Spleen (tissue), 7 donors: ENCODE measurements around the gene BCL3.

Experiments used
- CTCF ChIP-seq, 11 experiments: fragments of 200-600 bp in 7 of 11; fragments of 450-650 bp in 4 of 11; sonication (generic) in 4 of 11; IDR thresholded peaks in 8 of 11; conservative IDR thresholded peaks in 3 of 11; 1 replicate in 7 of 11; 2 replicates in 4 of 11; pipeline versions ENCODE4 v1.4.0 to v1.8.0; 2016 to 2021; ENCODE audit warnings: antibody characterized with exemption in 11 of 11, inconsistent platforms in 4 of 11, mild to moderate bottlenecking in 1 of 11
- POLR2A ChIP-seq, 3 donors: fragments of 450-650 bp; IDR thresholded peaks; one replicate each; pipeline ENCODE4 v1.5.1; 2017; ENCODE audit warnings: antibody characterized with exemption in 3 of 3, mild to moderate bottlenecking in 1 of 3
- POLR2AphosphoS5 ChIP-seq, 3 donors: sonication (generic); formaldehyde crosslinking; IDR thresholded peaks; one replicate each; pipeline ENCODE4 v1.5.1; 2017; ENCODE audit warnings: antibody characterized with exemption in 3 of 3
- donor health status: DM: no; HTN: no; CAD: no; lungs with moderate emphysema.
- donor health status: DM: no; HTN: no; CAD: no.
- donor health status: DM: no; HTN: no; CAD: no.

DNA sequence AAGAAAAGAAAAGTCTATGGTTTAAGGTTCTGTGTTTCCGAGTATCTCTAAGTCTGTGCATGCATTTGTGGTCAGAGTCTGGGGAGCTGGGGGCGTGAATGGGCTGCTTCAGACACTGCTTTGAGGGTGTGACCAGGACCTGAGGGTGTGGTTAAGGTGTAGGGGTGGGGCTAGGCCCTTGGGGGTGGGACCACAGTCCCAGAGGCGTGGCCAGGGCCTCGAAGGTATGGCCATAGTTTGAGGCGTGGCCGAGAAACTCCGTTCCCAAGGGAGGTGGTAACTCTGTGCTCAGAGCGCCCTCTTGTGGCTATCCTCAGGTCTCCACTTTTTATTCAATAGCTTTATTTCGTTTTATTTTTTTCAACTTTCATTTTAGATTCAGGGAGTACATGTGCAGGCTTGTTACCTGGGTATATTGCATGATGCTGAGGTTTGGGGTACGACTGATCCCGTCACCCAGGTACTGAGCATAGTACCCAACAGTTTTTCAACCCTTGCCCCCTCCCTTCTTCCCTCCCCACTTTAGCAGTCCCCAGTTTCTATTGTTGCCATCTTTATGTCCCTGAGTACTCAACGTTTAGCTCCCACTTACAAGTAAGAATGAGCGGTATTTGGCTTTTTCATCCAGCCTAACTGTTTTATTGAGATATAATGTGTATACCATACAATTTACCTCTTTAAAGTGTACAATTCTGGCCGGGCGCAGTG is 22.2 kb downstream of the BCL3 start:
- TF ChIP-seq CTCF (IDR thresholded peaks at IDR 0.05 in 8 of 11, conservative IDR thresholded peaks at IDR 0.05 in 3 of 11) = peak; percentile 58 to 98 (median 88)
- TF ChIP-seq POLR2A (IDR thresholded peaks at IDR 0.05) = no peak
- peak; percentile 65 to 77 (median 70) for TF ChIP-seq POLR2AphosphoS5 (IDR thresholded peaks at IDR 0.05)
